GM21528 (cell line): ENCODE data around the gene GCG.

Experiments
- ATAC-seq: cut with Tn5 transposase; IDR thresholded peaks from one replicate; pipeline ENCODE4 v1.9.1; 2021; ENCODE audit warnings: mild to moderate bottlenecking, moderate library complexity; ENCODE audit not compliant: unreplicated experiment, low FRiP score

Gene GCG

GRCh38 chr2:162106746-162107145, 45.3 kb downstream of the GCG start:
- ATAC-seq, result no peak

GRCh38 chr2:162106146-162106551, 45.9 kb downstream of the GCG start:
- ATAC-seq, result no peak

- no peak for ATAC-seq
Observed at GRCh38 chr2:162103443-162104009, 48.5 kb downstream of the GCG start.

GRCh38 chr2:162100579-162100978, 51.5 kb downstream of the GCG start:
- no peak for ATAC-seq

GRCh38 chr2:162099836-162100235, 52.2 kb downstream of the GCG start:
- ATAC-seq, result no peak
